Esophagus muscularis mucosa (tissue), 4 donors: ENCODE data around the gene GPC1. TPM values are rescaled to one million over a fixed set of nuclear protein-coding genes. Genes with fewer than 3 reads are reported as not detected.

Experiments
- DNase-seq: peaks from one replicate; pipeline ENCODE4 v3.0.0-alpha.2; 2017; ENCODE audit errors: extremely low spot score
- H3K27ac ChIP-seq, 4 donors: fragments of 200-600 bp; sonication (generic); replicated peaks in 1 of 4; 1 replicate in 3 of 4; 2 replicates in 1 of 4; pipeline ENCODE4 v1.5.1; 2016 to 2019; ENCODE audit warnings: mild to moderate bottlenecking in 1 of 4
- H3K27me3 ChIP-seq, 4 donors: fragments of 200-600 bp; sonication (generic); one replicate each; pipeline versions ENCODE4 v1.5.1 to v1.6.0; 2016 to 2019
- H3K36me3 ChIP-seq, 4 donors: fragments of 200-600 bp; sonication (generic); one replicate each; pipeline ENCODE4 v1.5.1; 2016 to 2019
- H3K4me1 ChIP-seq, 4 donors: fragments of 200-600 bp; sonication (generic); one replicate each; pipeline ENCODE4 v1.5.1; 2016 to 2019
- H3K4me3 ChIP-seq, 4 donors: fragments of 200-600 bp; sonication (generic); 1 replicate in 2 of 4; 2 replicates in 2 of 4; pipeline ENCODE4 v1.5.1; 2016 to 2019; ENCODE audit warnings: mild to moderate bottlenecking in 4 of 4, moderate library complexity in 1 of 4
- H3K9me3 ChIP-seq, 4 donors: fragments of 200-600 bp; sonication (generic); 1 replicate in 3 of 4; 2 replicates in 1 of 4; pipeline ENCODE4 v1.5.1; 2016 to 2019
- EP300 ChIP-seq: sonication (generic); formaldehyde crosslinking; IDR thresholded peaks from one replicate; pipeline ENCODE4 v1.6.1; 2017; ENCODE audit warnings: antibody characterized with exemption
- POLR2A ChIP-seq: fragments of 450-650 bp; IDR thresholded peaks from one replicate; pipeline ENCODE4 v1.6.1; 2017; ENCODE audit warnings: antibody characterized with exemption, moderate library complexity, mild to moderate bottlenecking, low read depth
- POLR2AphosphoS5 ChIP-seq, 2 donors: sonication (generic); formaldehyde crosslinking; IDR thresholded peaks; one replicate each; pipeline ENCODE4 v1.6.1; 2017; ENCODE audit warnings: antibody characterized with exemption in 2 of 2
- WGBS: methylation state at CpG from one replicate; pipeline ENCODE4 v1.1.5; 2018; 5-methylcytosine and 5-hydroxymethylcytosine counted together
- intact Hi-C: fragments of 100-400 bp; cut with DNase I; formaldehyde crosslinking; loops from one replicate; pipeline ENCODE4 v1.15.1; 2023
- total RNA-seq, 4 donors: library from RNA; depleted of rRNA; stranded (reverse); fragments of >200 nt; gene quantifications; one replicate each; pipeline versions ENCODE4 v1.1.0 to v1.2.1, GENCODE V29; 2016
- TF ChIP-seq, protein P1 (sequence below), 3 experiments: fragments of 200-600 bp in 2 of 3; fragments of 450-650 bp in 1 of 3; sonication (generic) in 2 of 3; IDR thresholded peaks; one replicate each; pipeline ENCODE4 v1.5.1; 2017 to 2019; ENCODE audit warnings: antibody characterized with exemption in 3 of 3, mild to moderate bottlenecking in 2 of 3, moderate library complexity in 1 of 3

Gene GPC1
- total RNA-seq, 4 donors from 2014 or later: 29.1 to 71.5 (median 41.8) TPM

DNA sequence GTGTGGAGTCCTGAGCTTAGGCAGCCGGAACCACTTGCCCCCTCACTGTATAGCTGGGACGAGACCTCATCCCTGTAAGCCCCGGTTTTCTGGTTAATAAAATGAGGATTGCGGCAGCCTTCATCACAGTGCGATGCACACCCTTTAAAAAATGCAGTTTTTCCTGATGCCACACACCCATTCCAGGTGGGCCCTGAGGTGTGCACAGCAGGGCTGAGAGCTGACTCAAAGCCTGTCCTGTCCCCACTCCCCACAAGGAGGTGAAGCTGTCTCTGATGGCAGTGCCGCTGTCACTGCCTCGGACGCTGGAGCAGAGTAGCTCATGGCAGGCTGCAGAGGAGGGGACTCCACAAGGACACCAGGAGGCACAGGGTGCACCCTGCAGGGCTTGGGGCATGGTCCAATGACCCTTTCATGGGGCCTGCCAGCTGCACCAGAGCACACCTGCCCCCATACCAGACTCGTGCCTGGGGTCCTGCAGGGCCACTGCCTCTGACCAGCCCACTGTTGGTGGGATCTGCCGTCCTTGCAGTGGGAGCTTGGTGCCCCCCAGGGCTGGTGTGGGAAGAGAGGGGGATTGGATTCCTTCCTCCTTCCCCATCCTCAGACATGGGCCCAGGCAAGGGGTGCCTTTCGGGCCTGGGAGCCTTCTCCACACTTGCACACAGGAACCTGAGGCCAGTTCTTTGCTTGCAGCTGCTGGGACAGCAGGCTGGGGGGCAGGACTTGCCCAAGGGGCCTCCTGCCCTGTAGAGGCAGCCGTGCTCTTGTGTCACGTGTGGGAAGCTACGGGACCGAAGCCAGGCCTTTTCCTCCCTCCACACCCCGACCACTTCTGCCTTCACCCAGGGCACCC is 22.8 kb downstream of the GPC1 start:
- intact Hi-C loops: no loop called here
- no peak for DNase-seq
- peaks cover 0 to 24% (median 0%) of the 10 kb centered on the region in 4 donors for H3K27me3 ChIP-seq

GRCh38 chr2:240458900-240459391 is 23.5 kb downstream of the GPC1 start:
- intact Hi-C loops: no loop called here
- TF ChIP-seq POLR2A (no peak), POLR2AphosphoS5 (IDR thresholded peaks at IDR 0.05) (no peak), EP300 (no peak)
- TF ChIP-seq, protein P1, sequence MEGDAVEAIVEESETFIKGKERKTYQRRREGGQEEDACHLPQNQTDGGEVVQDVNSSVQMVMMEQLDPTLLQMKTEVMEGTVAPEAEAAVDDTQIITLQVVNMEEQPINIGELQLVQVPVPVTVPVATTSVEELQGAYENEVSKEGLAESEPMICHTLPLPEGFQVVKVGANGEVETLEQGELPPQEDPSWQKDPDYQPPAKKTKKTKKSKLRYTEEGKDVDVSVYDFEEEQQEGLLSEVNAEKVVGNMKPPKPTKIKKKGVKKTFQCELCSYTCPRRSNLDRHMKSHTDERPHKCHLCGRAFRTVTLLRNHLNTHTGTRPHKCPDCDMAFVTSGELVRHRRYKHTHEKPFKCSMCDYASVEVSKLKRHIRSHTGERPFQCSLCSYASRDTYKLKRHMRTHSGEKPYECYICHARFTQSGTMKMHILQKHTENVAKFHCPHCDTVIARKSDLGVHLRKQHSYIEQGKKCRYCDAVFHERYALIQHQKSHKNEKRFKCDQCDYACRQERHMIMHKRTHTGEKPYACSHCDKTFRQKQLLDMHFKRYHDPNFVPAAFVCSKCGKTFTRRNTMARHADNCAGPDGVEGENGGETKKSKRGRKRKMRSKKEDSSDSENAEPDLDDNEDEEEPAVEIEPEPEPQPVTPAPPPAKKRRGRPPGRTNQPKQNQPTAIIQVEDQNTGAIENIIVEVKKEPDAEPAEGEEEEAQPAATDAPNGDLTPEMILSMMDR (IDR thresholded peaks at IDR 0.05): no peak
- Histone ChIP-seq H3K9me3 (no peaks in the 10 kb centered on the region), H3K4me1 (peaks cover 11 to 33% (median 24%) of the 10 kb centered on the region in 4 donors), H3K4me3 (no peak overlapping the region), H3K27ac (no peak overlapping the region), H3K27me3 (peaks cover 0 to 17% (median 0%) of the 10 kb centered on the region in 4 donors), H3K36me3 (peaks cover 7 to 47% (median 23%) of the 10 kb centered on the region in 4 donors)
- DNase-seq: no peak
- 96% methylated on average over 11 of the region's 18 CpGs for WGBS

More for the DNA sequence above, 22.8 kb downstream of the GPC1 start:
- WGBS: 76% methylated on average over 11 of the region's 16 CpGs
- Histone ChIP-seq H3K27ac (no peak overlapping the region), H3K4me1 (peaks cover 15 to 40% (median 30%) of the 10 kb centered on the region in 4 donors), H3K36me3 (peaks cover 5 to 40% (median 17%) of the 10 kb centered on the region in 4 donors), H3K4me3 (no peak overlapping the region), H3K9me3 (no peaks in the 10 kb centered on the region)
- TF ChIP-seq EP300 (no peak), POLR2AphosphoS5 (IDR thresholded peaks at IDR 0.05) (no peak), POLR2A (no peak)
- TF ChIP-seq, protein P1 (IDR thresholded peaks at IDR 0.05): no peak

DNA sequence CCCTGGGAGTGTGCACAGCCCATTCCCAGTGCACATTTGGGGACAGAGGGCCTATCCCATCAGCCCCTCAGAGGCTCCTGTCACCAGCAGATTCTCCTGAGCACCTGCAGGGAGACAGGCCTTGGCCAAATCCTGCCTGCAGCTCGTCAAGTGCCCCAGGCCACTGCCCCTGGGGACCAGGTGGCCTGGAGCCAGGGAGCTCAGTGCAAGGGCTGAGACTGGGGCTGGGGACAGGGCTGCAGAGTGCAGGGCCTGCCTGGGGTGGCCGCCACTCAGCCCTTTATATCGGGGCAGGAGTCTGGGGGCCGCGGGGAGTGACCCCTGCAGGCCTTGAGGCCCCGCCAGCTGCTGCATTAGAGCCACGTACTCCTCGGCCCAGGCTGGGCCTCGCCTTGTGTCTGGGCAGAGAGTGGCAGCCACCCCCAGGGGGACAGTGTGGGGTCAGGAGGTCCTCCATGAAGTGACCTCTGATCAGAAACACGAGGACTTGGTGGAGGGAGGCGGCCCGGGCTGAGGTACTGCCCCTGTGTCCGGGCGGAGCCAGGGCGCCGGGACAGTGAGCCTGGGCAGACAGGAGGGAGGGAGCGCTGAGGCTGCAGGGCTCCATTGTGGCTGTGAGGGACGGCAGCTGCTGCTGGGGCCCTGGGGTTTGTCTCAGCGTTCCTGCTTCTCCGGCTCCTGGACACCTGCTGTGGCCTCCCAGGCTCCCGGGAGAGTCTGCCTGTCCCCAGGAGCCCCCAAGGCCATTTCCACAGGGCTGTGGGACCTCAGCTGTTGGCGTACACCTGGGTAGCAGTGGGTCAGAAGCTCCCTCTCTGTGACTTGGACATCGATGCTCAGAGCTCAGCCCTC is 24.2 kb downstream of the GPC1 start:
- H3K4me1 ChIP-seq: peaks cover 11 to 27% (median 18%) of the 10 kb centered on the region in 4 donors
- H3K36me3 ChIP-seq: peaks cover 7 to 54% (median 29%) of the 10 kb centered on the region in 4 donors
- no peaks in the 10 kb centered on the region for H3K9me3 ChIP-seq
- no peak for DNase-seq
- TF ChIP-seq EP300: no peak
- no peak for TF ChIP-seq POLR2AphosphoS5 (IDR thresholded peaks at IDR 0.05)
- TF ChIP-seq POLR2A: no peak
- TF ChIP-seq, protein P1 (IDR thresholded peaks at IDR 0.05): no peak
- intact Hi-C loops: no loop called here
- no peak overlapping the region for H3K27ac ChIP-seq
- H3K4me3 ChIP-seq: no peak overlapping the region
- peaks cover 0 to 12% (median 0%) of the 10 kb centered on the region in 4 donors for H3K27me3 ChIP-seq
- WGBS: 66% methylated on average over 4 of the region's 23 CpGs

- H3K36me3 ChIP-seq: peaks cover 7 to 60% (median 34%) of the 10 kb centered on the region in 4 donors
- no peak overlapping the region for H3K27ac ChIP-seq
- intact Hi-C loops: no loop called here
- WGBS: 91% methylated on average over 8 of the region's 16 CpGs
- peaks cover 0 to 12% (median 0%) of the 10 kb centered on the region in 4 donors for H3K27me3 ChIP-seq
- no peak for TF ChIP-seq POLR2A
- no peak for TF ChIP-seq EP300
- TF ChIP-seq POLR2AphosphoS5 (IDR thresholded peaks at IDR 0.05): no peak
- TF ChIP-seq, protein P1 (IDR thresholded peaks at IDR 0.05): no peak
- H3K4me3 ChIP-seq: no peak overlapping the region
- peaks cover 6 to 20% (median 12%) of the 10 kb centered on the region in 4 donors for H3K4me1 ChIP-seq
- no peaks in the 10 kb centered on the region for H3K9me3 ChIP-seq
- no peak for DNase-seq
These were observed 24.8 kb downstream of the GPC1 start for GRCh38 chr2:240460253-240460711.
